ENCODE measurements around the gene HUS1.

HUS1 gene

DNA sequence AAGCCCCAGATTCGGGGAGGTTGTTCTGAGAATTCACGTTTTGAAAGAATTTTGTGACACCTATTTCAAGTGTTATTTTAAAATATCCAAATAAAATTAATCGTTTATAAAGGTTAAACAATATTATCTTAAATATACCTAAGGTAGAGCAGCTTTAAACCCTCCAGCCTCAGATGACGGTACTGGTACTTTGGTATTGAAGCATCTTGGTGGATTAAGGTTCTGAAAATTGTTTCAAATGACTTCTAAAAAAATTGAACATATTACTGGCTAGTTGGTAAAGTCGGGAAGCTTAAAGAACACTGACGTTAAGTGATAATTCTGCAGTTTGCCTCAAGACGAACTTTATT is 392 bp upstream of the HUS1 start:
- DNase-seq (ENCODE audit: low read depth): no peak

DNA sequence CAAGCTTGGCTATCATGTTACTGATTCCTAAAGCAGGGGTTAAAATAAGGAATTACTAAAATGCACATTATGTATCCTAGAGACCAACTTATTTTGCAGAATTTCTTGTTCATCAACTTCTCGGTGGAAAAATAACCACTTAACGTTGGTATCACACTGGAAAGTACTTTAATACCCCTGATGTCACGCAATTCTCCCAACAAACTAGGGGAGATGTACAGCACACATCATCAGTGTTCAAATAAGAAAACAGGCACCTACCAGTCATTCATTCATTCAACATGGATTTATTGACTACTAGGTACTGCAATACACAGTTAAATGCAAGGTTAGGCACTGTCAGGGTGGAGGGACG is 648 bp downstream of the HUS1 start:
- no peak for DNase-seq (ENCODE audit: low read depth)

DNA sequence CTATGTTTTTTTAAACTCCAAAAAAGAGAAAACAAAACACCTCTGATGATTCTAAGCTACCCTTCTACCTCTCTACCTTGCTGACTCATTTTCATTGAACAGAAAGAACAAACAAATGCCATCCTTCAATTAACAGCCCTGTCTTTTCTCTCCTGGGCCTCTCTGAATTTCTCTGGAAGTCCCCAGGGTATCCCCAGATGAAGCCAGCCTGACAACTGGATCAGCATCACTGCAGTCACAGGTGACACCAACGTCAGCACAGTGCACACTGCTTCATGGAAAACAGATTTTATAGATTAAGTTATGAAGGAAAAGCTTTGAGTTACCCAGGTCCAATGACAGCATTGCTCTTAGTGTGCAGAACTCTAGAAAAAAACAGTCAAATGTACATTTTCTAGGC is 5.7 kb downstream of the HUS1 start:
- DNase-seq (ENCODE audit: low read depth): no peak

DNA sequence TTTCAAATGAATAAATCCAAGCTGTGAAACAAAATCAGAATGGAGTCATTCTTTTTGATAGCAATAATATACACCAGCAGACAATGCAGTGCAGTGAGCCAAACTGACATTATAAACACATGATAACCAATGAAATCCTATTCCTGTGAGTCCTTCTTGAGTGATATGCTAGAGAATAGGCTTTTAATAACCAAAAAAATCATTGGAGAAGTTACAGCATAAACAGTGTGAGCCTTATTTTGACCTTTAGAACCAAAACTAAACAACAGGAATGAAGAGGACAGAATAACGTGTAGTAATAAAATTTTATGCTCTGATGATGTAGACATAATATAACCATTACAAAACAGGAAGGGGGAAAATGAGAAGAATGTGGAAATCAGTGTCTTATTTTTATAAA is 8.7 kb downstream of the HUS1 start:
- no peak for DNase-seq (ENCODE audit: low read depth)

DNA sequence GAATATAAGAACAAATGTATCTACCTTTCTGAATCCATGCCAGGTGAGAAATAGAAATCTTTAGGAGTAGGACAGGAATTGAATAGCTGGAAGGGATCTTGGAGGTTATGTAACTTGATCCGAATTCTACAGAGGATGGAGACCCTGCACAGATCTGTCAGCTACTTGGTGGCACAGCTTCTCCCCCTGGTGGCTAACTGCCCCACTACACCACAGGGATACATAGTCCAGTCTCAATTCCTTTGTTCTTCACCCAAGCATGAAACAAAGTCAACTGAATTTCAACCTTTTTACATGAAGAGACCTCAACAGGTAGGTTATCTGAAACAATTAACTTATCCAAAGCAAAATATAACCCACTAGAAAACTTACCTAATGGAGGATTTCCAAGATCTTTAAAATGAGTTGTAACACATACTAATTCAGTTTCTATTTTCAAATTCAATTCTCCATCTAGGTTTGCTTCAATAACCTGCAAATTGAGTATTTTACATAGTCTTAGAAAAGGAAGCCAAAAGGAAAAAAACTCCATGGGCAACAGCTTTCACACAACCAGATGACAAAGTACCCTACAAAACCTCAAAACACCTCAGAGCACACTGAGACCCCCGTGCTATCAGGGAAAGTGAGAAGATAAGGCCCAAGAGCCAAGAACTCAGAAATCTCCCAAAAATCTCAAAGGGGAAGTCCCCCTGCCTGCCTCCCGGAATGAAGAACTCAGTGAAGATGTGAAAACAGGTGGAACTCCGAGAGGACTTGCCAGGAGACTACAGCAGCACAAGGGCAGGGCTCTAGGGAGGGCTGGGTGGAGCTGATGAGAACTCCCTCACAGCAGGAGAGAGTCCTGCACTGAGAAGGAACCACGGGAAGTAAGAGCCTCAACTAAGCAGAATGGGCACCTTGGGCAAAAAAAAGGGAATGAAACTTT is 10.3 kb downstream of the HUS1 start:
- DNase-seq (ENCODE audit: low read depth): peak; percentile 74

DNA sequence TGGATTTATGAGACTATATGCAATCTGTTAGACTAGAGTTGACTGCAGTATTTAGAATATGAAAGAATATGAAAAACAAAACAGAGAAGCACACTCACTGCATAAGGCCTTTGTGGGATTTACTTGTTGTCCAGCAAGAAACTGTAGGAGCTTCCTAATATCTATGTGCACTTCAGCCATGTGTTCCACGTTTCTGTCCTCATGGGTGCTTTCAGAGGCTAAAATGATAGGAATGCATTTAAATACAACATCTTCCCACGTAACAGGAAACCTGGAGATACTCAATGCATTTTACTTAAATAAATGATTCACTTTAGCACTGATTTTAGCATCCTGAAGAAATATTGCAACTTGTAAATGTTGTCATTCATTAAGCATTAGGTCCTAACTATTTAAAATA is 11.7 kb downstream of the HUS1 start:
- DNase-seq (ENCODE audit: low read depth): no peak

DNA sequence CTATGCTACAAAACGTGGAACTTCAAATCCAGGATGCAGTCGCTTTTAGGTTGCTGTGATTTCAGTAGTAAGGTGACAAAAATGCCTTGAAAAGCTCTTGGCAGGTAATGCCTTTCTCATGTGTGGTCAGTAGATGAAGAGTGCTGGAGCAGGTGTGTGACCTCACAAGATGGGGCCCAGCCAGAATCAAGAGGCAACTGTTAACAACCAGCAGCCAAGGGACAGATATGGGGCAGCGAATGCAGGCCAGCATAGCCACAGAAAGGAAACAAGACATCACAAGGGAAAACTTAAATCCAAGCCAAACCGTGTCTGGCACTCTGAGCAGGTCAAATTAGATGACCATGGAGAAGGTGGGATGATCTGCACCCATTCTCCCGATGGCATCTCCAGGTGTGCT is 12.3 kb downstream of the HUS1 start:
- no peak for DNase-seq (ENCODE audit: low read depth)

DNA sequence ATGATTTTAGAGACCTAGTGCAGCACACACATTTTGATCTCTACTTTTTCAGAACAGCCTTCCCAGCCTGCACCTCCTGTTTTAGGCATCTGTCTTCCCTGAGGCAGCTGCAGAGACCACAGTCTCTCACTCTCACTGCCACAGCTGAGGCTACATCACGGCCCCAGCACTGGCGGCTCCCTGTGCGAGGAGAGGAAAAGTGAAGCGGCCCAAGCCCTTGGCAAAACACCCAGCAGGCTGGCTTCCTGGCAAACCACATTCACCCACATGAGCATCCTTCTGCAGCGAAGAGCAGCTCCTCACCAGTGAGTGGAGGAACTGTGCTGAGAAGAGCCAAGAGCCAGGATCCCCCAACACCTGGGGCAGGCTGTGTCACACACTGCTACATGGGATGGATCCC is 14.0 kb downstream of the HUS1 start:
- DNase-seq (ENCODE audit: low read depth): no peak

DNA sequence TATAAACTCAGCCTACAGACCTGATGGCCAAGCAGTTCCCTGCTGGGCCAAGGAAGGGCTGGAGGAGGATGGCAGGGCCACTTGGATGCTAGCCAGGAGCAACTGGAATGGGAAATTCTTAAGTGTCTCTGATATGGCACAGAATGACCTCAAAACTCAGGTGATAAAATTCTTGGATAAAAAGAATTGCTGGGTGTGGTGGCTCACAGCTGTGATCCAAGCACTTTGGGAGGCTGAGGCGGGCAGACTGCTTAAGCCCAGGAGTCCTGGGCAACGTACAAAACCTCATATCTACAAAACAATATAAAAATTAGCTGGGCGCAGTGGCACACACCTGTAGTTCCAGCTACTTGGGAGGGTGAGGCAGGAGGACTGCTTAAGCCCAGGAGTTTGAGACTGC is 17.2 kb downstream of the HUS1 start:
- DNase-seq (ENCODE audit: low read depth): no peak

DNA sequence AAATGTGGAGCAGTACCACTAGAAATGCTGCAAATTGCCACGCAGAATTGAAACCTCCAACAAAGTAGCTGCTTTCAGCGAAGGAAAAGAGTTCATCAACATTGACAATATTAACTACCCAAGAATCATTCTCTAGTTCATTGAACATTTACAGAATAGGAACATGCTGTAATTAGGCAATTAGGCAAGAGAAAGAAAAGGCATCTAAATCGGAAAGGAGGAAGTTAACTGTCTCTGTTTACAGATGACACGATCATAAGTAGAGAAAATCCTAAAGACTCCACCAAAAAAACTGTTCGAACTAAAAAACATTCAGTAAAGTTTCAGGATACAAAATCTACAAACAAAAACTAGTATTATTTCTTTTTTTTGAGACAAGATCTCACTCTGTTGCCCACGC is 22.3 kb downstream of the HUS1 start:
- no peak for DNase-seq (ENCODE audit: low read depth)

DNA sequence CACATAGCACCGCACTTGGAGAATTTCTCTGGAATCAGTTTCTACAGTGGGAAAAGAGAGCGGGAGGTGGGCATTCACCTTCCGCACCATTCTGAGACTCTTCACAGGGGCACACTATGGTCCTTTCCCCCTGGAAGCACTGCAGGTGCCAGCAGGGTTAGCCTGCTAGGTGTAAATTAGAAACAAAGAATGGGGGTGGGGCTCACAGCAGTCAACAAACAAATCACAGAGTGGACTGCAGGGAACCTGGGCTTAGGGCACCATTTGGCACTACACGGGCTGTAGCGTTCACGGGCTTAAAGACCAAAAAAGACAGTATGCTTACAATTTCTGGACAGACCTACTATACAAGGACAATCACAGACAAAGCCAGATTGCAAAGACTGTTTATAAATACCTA is 23.2 kb downstream of the HUS1 start:
- DNase-seq (ENCODE audit: low read depth): no peak

DNA sequence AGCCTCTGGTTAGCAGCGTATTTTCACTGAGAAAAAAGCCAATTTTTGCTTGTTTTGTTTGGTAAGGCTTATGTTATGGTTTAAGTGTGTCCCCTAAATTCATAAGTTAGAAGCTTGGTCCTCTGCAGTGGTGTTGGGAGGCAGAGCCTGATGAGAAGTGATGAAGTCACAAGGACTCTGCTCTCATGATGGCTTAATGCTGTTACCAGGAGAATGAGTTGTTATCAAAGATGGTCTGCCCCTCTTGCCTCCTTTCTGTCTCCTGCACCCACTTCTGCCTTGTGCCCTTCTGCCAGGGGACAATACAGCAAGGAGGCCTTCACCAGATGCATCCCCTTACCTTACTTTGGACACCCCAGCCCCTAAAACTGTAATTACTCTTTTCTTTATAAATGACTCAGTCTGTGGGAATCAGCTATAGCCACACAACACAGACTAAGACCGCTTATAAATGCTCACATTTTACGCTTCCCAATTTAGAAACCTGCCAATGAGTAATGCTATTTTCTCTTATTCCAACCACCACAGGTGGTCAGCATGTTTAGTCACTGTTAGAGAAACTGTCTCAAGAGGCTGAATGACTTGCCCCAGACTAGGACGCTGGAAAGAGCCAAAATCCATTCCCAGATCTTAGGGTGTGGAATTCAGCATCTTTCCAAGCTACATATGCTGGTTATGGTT is 25.0 kb downstream of the HUS1 start:
- DNase-seq (ENCODE audit: low read depth): peak; percentile 19

DNA sequence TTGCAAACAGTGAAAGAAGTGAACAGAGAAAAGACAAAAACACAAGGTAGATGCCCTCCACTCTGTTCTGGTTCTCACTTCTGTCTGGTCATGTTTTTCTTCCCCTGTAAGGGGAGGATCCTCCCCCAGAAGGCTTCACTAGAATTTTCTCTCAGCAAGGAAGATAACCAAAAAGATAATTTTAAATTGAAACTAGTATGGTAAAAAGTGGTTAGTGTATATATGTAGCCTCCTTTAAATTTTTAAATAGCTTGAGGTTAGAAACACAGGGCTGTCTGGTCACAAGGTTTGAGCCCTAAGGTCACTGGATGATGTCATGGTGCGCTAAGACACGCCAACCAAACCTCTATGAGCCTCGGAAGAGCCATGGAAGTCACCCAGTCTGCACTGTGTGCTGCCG is 25.6 kb downstream of the HUS1 start:
- DNase-seq (ENCODE audit: low read depth): no peak

DNA sequence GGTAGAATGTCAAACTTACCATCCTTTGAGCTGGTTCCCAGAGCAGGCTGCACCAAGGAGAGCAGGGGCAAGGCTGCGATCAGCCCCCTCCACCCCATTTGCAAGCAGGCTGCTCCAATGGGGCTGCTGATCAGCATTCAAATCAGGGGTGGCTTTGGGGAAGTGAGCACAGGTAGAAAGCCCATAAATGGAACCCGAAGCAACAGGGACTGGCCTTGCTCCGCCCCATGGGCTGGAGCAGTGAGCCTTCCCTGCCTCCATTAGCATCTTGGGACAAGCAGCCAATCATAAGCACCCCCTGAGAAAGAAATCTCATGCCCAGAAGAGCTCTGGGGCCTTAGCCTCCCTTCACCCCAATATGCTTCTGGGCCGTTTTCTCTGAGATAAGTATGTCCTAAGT is 27.2 kb downstream of the HUS1 start:
- DNase-seq (ENCODE audit: low read depth): no peak

DNA sequence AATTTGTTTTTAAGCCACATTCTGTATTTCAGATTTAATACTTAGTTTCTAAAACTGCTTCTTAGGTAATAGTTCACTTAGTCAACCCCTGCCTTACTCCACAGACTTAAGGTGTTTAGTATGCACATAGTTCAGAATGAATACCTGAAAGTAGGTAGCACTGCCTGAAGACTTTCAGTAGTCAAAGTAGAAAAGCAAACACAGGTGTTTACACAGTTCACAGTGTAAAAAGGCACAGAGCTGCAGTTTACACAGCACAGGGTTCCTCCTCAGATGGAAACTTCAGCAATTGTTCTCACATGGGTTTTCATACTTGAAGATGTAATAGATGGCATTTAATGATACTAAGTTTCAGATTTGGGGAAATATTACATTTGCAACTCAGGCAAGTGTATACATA is 28.0 kb downstream of the HUS1 start:
- DNase-seq (ENCODE audit: low read depth): no peak

DNA sequence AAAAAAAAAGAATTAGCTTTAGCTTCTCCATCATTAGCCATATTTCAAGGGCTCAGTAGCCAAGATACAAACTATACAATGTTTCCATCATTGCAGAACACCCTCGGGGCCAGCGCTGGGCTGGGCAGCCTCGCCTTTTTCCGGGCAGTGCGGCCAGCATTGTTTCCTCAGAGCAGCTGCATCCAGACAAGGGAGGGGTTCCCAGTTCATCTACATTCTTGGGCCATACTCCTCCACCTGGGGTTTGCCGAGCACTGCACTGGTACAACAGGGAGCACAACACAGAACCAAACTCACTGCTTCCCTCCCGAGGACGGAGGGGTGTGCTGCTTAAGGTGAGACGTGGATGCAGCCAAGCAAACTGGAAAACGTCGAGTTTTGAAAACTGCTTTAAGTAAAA is 28.7 kb downstream of the HUS1 start:
- no peak for DNase-seq (ENCODE audit: low read depth)

DNA sequence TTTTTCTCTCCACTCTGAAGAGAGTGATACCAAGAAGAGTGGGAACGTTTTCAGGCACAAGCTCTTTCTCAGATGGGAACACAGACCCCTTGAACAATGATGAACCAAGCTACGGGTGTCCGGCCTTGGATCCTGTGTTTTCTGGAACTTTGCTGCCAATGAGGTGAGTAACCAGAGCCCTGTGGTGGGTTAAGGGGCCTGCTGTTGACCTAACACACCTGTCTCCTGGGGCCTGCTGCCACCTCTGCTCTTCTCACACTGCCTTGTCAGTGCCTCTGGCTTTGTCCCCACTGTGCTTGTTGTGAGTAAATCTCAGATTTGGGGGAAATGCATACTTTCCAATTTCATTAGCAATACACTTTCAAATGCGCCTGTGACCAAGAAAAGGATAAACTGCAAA is 29.7 kb downstream of the HUS1 start:
- DNase-seq (ENCODE audit: low read depth): no peak

DNA sequence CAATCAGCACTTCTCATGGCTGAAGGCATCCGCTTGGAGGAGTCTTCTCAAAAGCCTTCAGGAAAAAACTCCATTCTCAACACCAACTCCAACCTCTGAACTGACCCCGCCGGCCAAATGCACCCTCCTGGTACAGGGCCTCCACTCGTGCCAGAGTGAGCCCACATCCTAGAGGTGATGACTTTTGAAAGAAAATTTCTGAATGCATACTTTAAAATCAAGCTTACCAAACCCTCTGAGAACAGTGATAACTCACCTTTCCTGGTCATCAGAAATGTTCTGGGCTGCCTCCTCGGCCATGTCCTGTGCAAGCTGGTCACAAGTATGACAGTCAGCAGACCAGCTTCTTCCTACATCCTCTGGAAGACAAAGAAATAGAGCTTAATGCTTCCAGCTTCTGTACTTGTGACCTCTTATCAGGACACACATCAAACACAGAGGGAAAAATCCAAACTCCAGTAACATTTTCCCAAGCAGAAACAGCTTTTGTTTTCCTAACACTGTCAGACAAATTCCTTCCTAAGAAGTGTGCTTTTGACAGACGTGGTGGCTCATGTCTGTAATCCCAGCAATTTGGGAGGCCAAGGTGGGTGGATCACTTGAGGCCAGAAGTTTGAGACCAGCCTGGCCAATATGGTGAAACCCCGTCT is 31.1 kb downstream of the HUS1 start, which contains the start of gene PKD1L1:
TSS of gene PKD1L1 (minus strand) at position 326 of the 650 bp plus-strand sequence. CDS start at position 300, 26 bp downstream.
- no peak for DNase-seq (ENCODE audit: low read depth)

DNA sequence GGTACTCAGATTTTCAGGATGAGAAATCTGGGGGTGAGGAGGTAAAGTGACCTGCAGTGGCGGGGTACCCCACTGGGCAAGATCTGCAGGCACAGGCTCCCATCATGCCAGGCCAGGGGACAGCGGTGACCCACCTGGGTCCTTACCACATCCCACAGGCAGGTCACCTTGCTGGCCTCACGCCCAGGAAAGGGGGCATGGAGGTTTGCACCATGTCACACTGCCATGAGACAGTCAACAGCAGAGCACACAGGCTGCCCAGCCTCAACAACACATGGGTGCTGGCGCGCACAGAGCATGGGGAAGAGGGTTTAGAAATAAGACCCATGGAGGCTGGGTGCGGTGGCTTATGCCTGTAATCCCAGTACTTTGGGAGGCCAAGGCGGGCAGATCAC is 32.1 kb downstream of the HUS1 start:
- no peak for DNase-seq (ENCODE audit: low read depth)

DNA sequence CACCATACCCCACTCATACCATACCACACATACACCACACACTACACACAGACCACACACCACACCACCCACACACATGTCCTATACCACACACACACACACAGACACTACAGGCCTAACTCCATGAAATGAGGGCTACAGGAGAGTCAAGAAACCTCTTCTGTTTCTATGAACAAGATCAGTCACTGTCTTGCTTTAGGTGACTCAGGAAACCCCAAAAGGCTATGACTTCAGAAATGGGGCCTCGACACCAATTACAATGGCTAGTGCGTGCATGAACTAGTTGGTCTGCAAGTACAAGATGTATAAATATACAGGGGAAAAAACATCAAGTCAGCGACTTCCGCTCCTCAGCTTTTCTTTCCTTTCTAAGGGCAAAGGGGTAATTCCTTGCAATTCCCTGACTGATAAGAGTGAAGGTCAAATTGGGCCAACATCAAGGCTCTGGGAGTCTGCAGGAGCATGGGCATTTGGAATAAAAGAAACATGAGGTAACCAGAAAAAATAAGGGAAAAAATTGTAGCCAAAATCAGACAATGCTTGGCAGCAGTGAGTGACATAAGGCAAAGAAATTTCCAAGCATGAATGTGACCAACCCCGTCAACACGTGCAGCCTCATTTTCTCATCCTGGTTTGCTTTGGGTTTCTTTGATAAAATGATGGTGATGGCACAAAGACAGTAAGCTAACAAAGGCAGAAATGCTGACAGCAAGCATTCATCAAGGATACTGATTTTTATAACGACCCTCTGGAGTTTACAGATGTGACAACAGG is 32.6 kb downstream of the HUS1 start:
- no peak for DNase-seq (ENCODE audit: low read depth)

DNA sequence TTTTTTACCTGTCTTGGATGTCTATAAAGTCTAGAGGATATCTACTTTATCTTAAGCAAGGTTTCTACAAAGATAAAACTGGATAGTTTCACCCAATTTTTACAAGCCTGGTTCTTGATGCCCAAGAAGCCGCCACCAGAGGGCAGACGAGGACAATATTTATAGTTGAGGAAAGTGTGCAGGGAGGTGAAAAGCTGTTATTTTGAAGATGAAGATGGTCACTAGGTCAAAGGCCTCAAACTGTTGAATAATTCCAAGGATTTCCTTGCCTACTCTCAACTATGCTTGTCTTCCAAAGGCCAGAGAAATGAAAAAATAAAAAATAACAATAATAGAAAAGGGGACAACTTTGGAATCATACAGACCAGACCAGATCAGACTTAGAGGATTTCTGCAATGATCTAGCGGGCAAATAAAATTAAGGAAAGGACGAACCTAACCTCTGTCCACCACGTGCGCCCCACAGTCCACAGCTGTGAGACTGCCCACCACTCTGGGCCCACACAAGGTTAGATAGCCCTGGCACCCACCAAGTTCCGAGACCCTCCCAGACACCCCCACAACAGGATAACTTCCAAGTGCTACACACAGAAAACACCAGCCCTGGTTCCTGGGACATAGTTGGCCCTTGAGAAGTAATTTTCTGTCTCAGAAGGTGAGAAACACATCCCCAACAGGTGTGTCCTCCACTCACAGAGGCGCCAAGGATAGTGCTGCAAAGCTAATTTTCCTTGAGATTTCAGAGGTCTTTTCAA is 34.0 kb downstream of the HUS1 start:
- peak; percentile 79 for DNase-seq (ENCODE audit: low read depth)

Measured in ELR (cell line).